HepG2 (cell line): ENCODE results near the gene ATG7. TPM values are rescaled to one million over a fixed set of nuclear protein-coding genes. Genes with fewer than 3 reads are reported as not detected.

Source experiments
- ATAC-seq: fragments of 200-7000 bp; cut with Tn5 transposase; 3 replicates; pipeline ENCODE4 v1.9.1; 2020; ENCODE audit warnings: mild to moderate bottlenecking, moderate library complexity
- BruUV-seq: library from RNA; stranded (reverse); fragments of 400-500 nt; replicated peaks from 2 replicates; lab custom pipeline; 2021; lab: Mats Ljungman, UMichigan
- CTCF ChIA-PET: fragments of 300-600 bp; formaldehyde crosslinking; extraction: SDS; loops from one replicate; lab custom pipeline; 2021; ENCODE audit warnings: low total read pairs, inconsistent platforms, low intra/inter-chr PET ratio; lab: Yijun Ruan, JAX
- POLR2A ChIA-PET: fragments of 350-600 bp; sonication (Branson Sonifier 250); formaldehyde crosslinking; loops from one replicate; lab custom pipeline; 2020; ENCODE audit warnings: antibody characterized with exemption, inconsistent platforms; lab: Yijun Ruan, JAX
- DNase-seq: peaks from one replicate; pipeline ENCODE4 v3.0.0-alpha.2; 2015; ENCODE audit warnings: low spot score
- FAIRE-seq: peaks from 3 replicates; lab custom pipeline; 2011; peaks lifted over from hg19 to GRCh38; lab: Jason Lieb, UNC
- H2AFZ ChIP-seq: one replicate; pipeline ENCODE4 v1.6.1; 2011; ENCODE audit warnings: low read length, inconsistent platforms
- H3K27ac ChIP-seq: fragments of 300-600 bp; 3 replicates; pipeline ENCODE4 v1.8.0; 2011; ENCODE audit warnings: mixed run types, mild to moderate bottlenecking, mixed read lengths, low read length, inconsistent platforms; ENCODE audit not compliant: insufficient read depth; ENCODE audit errors: extremely low read length
- H3K27me3 ChIP-seq, 2 experiments: fragments of 200-600 bp in 1 of 2; 2 replicates in 1 of 2; 3 replicates in 1 of 2; pipeline versions ENCODE4 v1.6.0 to v1.8.0; 2011; ENCODE audit warnings: low read length in 2 of 2, mild to moderate bottlenecking in 2 of 2, moderate library complexity in 2 of 2, inconsistent platforms in 1 of 2; ENCODE audit not compliant: insufficient read depth in 2 of 2, control insufficient read depth in 1 of 2
- H3K36me3 ChIP-seq, 2 experiments: fragments of 200-600 bp in 1 of 2; replicated peaks in 1 of 2; 2 replicates in 1 of 2; 3 replicates in 1 of 2; pipeline versions ENCODE4 v1.5.1 to v1.8.0; 2011; ENCODE audit warnings: low read length in 2 of 2, inconsistent platforms in 1 of 2; ENCODE audit not compliant: insufficient read depth in 2 of 2, control insufficient read depth in 1 of 2
- H3K4me1 ChIP-seq: 2 replicates; pipeline ENCODE4 v1.5.1; 2012; ENCODE audit warnings: low read length, inconsistent platforms; ENCODE audit not compliant: insufficient read depth
- H3K4me2 ChIP-seq: 2 replicates; pipeline ENCODE4 v1.6.0; 2011; ENCODE audit warnings: low read depth, low read length, inconsistent platforms
- H3K4me3 ChIP-seq, 3 experiments: fragments of 200-600 bp in 1 of 3; sonication (generic), shearing (Covaris generic) in 1 of 3; replicated peaks in 1 of 3; 2 replicates each; pipeline ENCODE4 v1.5.1; 2011 to 2016; ENCODE audit warnings: low read length in 3 of 3, inconsistent platforms in 2 of 3, low read depth in 2 of 3, mild to moderate bottlenecking in 2 of 3, control low read depth in 1 of 3, mixed read lengths in 1 of 3; ENCODE audit not compliant: insufficient read depth in 1 of 3
- H3K79me2 ChIP-seq: one replicate; pipeline ENCODE4 v1.6.1; 2011; ENCODE audit warnings: low read length, inconsistent platforms; ENCODE audit not compliant: insufficient read depth
- H3K9ac ChIP-seq: 2 replicates; pipeline ENCODE4 v1.6.0; 2011; ENCODE audit warnings: mild to moderate bottlenecking, low read depth, low read length, inconsistent platforms; ENCODE audit not compliant: insufficient read depth
- H3K9me3 ChIP-seq: 2 replicates; pipeline ENCODE4 v1.5.1; 2012; ENCODE audit warnings: mild to moderate bottlenecking, low read length
- H4K20me1 ChIP-seq: 2 replicates; pipeline ENCODE4 v1.6.0; 2011; ENCODE audit warnings: inconsistent platforms, mild to moderate bottlenecking, low read length, moderate library complexity; ENCODE audit not compliant: insufficient read depth
- HIVEP1 ChIP-seq: sonication (generic); formaldehyde crosslinking; IDR thresholded peaks from 2 replicates; pipeline ENCODE4 v1.4.0; 2020; ENCODE audit warnings: mild to moderate bottlenecking, missing genetic modification reagents
- MATR3 ChIP-seq: sonication (generic); formaldehyde crosslinking; IDR thresholded peaks from 2 replicates; pipeline ENCODE4 v1.4.0; 2020; ENCODE audit warnings: missing genetic modification reagents
- NFIC ChIP-seq: IDR thresholded peaks from 2 replicates; pipeline ENCODE4 v1.6.1; 2012; ENCODE audit warnings: mild to moderate bottlenecking, low read length, inconsistent platforms
- NFKB2 ChIP-seq: sonication (generic); formaldehyde crosslinking; IDR thresholded peaks from 2 replicates; pipeline ENCODE4 v1.4.0; 2020; ENCODE audit warnings: missing genetic modification reagents, borderline replicate concordance
- RAD51 ChIP-seq: fragments of 450-650 bp; IDR thresholded peaks from 2 replicates; pipeline ENCODE4 v1.6.1; 2016; ENCODE audit warnings: borderline replicate concordance
- SPEN ChIP-seq: sonication (generic); formaldehyde crosslinking; IDR thresholded peaks from 2 replicates; pipeline ENCODE4 v1.5.1; 2020; ENCODE audit warnings: low read depth, mild to moderate bottlenecking, missing genetic modification reagents
- TSC22D2 ChIP-seq: sonication (generic); formaldehyde crosslinking; IDR thresholded peaks from 2 replicates; pipeline ENCODE4 v1.5.1; 2020; ENCODE audit warnings: missing genetic modification reagents, mild to moderate bottlenecking, borderline replicate concordance
- ZNF263 ChIP-seq: sonication (generic); formaldehyde crosslinking; IDR thresholded peaks from 2 replicates; pipeline ENCODE4 v1.4.0; 2020; ENCODE audit warnings: missing genetic modification reagents
- ZNF282 ChIP-seq: fragments of 450-650 bp; IDR thresholded peaks from 2 replicates; pipeline ENCODE4 v1.6.1; 2018; ENCODE audit not compliant: partially characterized antibody
- ZNF382 ChIP-seq: sonication (generic); formaldehyde crosslinking; IDR thresholded peaks from 2 replicates; pipeline ENCODE4 v1.5.0; 2020; ENCODE audit warnings: missing genetic modification reagents, mild to moderate bottlenecking, borderline replicate concordance
- ZNF740 ChIP-seq: sonication (generic); formaldehyde crosslinking; IDR thresholded peaks from 2 replicates; pipeline ENCODE4 v1.4.0; 2020; ENCODE audit warnings: missing genetic modification reagents
- ZNF780A ChIP-seq: sonication (generic); formaldehyde crosslinking; IDR thresholded peaks from 2 replicates; pipeline ENCODE4 v1.8.0; 2022; ENCODE audit warnings: mild to moderate bottlenecking, missing genetic modification reagents, moderate library complexity
- ZNF879 ChIP-seq: sonication (generic); formaldehyde crosslinking; IDR thresholded peaks from 2 replicates; pipeline ENCODE4 v1.8.1; 2023; ENCODE audit warnings: missing genetic modification reagents
- WGBS: methylation state at CpG from one replicate; pipeline ENCODE4 v1.1.6; 2017; ENCODE audit warnings: low lambda C conversion rate; 5-methylcytosine and 5-hydroxymethylcytosine counted together
- in situ Hi-C: cut with HindIII; loops from 2 replicates; pipeline ENCODE4 v1.10.0; 2017; ENCODE audit warnings: low pct_unique_long_range_greater_than_20kb; ENCODE audit not compliant: extremely low pct_ligation_motif_present
- intact Hi-C: fragments of 100-400 bp; cut with micrococcal nuclease; formaldehyde crosslinking; loops from one replicate; pipeline ENCODE4 v1.10.0; 2022; ENCODE audit not compliant: unreplicated experiment
- polyA plus RNA-seq, 8 experiments: library from polyadenylated mRNA; depleted of rRNA in 3 of 8; stranded (reverse) in 7 of 8; unstranded in 1 of 8; fragments of >200 nt; fragmentation: Illumina TruSeq in 4 of 8; extraction: Trizol in 4 of 8; gene quantifications; 2 replicates each; pipeline versions ENCODE4 v1.2.1 to v1.2.3, GENCODE V29; 2011 to 2016; ENCODE audit warnings: low read depth in 4 of 8, missing spikeins in 1 of 8, mixed read lengths in 1 of 8; ENCODE audit not compliant: insufficient read depth in 1 of 8
- total RNA-seq, 5 experiments: library from RNA; depleted of rRNA; stranded (reverse); fragments of >200 nt; fragmentation: Illumina TruSeq; extraction: Trizol; gene quantifications; 2 replicates each; pipeline ENCODE4 v1.2.3, GENCODE V29; 2016; ENCODE audit warnings: low read depth in 1 of 5
- TF ChIP-seq, protein P1 (sequence below): sonication (generic); formaldehyde crosslinking; IDR thresholded peaks from 2 replicates; pipeline ENCODE4 v1.5.0; 2020; ENCODE audit warnings: mild to moderate bottlenecking, missing genetic modification reagents
- TF ChIP-seq, protein P2 (sequence below): sonication (generic); formaldehyde crosslinking; conservative IDR thresholded peaks from 2 replicates; pipeline ENCODE4 v1.4.0; 2020; ENCODE audit warnings: missing genetic modification reagents
- TF ChIP-seq, protein P3 (sequence below): sonication (generic); formaldehyde crosslinking; IDR thresholded peaks from 2 replicates; pipeline ENCODE4 v1.4.0; 2020; ENCODE audit warnings: missing genetic modification reagents

The ATG7 gene
- total and polyA plus RNA-seq, 2 of the 13 experiments (the other 11 are each of a cell fraction or from before 2014, with no cell fraction given) = 7.8 to 22.1 TPM

- TF ChIP-seq MATR3 (CRISPR knock-in tag) (no peak), ZNF879 (CRISPR knock-in tag) (no peak), NFIC (no peak), ZNF382 (no peak), RAD51 (no peak), SPEN (CRISPR knock-in tag) (no peak), ZNF263 (no peak), ZNF780A (no peak), HIVEP1 (CRISPR knock-in tag) (no peak), TSC22D2 (CRISPR knock-in tag) (no peak), ZNF740 (CRISPR knock-in tag) (no peak)
- TF ChIP-seq, all 625 proteins: peak for 0
Measured at GRCh38 chr3:11269007-11269406, 3.2 kb upstream of the ATG7 start (continued).

- peaks cover 18% of the 10 kb centered on the region for H3K79me2 ChIP-seq
- intact Hi-C loops (loop anchor here (2.0 kb wide), 1 partner anchor 36 kb away; no protein-coding TSS in a partner anchor), in situ Hi-C loops (no loop called here)
- 3% methylated on average over 9 of the region's 9 CpGs for WGBS
- no peak overlapping the region for H2AFZ ChIP-seq
- no peaks in the 10 kb centered on the region for H4K20me1 ChIP-seq
- peak overlapping the region; percentile 89 to 99 (median 91) for H3K4me3 ChIP-seq
- H3K4me2 ChIP-seq = peak overlapping the region; percentile 90
- no peaks in the 10 kb centered on the region for H3K36me3 ChIP-seq
- CTCF ChIA-PET = no interaction called here
- POLR2A ChIA-PET = interaction anchor here (1.3 to 1.5 kb wide), 4 partner anchors 13 to 39 kb away, joined by 3 to 9 read pairs (median 4); no protein-coding TSS in a partner anchor
- H3K4me1 ChIP-seq = peaks cover 32% of the 10 kb centered on the region
- peak overlapping the region; percentile 66 for H3K27ac ChIP-seq
- no TSS peak for BruUV-seq
- H3K9ac ChIP-seq = peak overlapping the region; percentile 94
- FAIRE-seq = no peak
- no peak for DNase-seq
- ATAC-seq = no peak
- H3K27me3 ChIP-seq = no peaks in the 10 kb centered on the region; a peak in 1 of 5 replicates
- H3K9me3 ChIP-seq = no peaks in the 10 kb centered on the region
- TF ChIP-seq, protein P1, sequence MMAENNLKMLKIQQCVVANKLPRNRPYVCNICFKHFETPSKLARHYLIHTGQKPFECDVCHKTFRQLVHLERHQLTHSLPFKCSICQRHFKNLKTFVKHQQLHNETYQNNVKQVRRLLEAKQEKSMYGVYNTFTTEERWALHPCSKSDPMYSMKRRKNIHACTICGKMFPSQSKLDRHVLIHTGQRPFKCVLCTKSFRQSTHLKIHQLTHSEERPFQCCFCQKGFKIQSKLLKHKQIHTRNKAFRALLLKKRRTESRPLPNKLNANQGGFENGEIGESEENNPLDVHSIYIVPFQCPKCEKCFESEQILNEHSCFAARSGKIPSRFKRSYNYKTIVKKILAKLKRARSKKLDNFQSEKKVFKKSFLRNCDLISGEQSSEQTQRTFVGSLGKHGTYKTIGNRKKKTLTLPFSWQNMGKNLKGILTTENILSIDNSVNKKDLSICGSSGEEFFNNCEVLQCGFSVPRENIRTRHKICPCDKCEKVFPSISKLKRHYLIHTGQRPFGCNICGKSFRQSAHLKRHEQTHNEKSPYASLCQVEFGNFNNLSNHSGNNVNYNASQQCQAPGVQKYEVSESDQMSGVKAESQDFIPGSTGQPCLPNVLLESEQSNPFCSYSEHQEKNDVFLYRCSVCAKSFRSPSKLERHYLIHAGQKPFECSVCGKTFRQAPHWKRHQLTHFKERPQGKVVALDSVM = no peak
- TF ChIP-seq, protein P2, sequence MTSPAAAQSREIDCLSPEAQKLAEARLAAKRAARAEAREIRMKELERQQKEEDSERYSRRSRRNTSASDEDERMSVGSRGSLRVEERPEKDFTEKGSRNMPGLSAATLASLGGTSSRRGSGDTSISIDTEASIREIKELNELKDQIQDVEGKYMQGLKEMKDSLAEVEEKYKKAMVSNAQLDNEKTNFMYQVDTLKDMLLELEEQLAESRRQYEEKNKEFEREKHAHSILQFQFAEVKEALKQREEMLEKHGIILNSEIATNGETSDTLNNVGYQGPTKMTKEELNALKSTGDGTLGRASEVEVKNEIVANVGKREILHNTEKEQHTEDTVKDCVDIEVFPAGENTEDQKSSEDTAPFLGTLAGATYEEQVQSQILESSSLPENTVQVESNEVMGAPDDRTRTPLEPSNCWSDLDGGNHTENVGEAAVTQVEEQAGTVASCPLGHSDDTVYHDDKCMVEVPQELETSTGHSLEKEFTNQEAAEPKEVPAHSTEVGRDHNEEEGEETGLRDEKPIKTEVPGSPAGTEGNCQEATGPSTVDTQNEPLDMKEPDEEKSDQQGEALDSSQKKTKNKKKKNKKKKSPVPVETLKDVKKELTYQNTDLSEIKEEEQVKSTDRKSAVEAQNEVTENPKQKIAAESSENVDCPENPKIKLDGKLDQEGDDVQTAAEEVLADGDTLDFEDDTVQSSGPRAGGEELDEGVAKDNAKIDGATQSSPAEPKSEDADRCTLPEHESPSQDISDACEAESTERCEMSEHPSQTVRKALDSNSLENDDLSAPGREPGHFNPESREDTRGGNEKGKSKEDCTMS = no peak
- TF ChIP-seq ZNF282 (no peak), NFKB2 (no peak)
- TF ChIP-seq, protein P3, sequence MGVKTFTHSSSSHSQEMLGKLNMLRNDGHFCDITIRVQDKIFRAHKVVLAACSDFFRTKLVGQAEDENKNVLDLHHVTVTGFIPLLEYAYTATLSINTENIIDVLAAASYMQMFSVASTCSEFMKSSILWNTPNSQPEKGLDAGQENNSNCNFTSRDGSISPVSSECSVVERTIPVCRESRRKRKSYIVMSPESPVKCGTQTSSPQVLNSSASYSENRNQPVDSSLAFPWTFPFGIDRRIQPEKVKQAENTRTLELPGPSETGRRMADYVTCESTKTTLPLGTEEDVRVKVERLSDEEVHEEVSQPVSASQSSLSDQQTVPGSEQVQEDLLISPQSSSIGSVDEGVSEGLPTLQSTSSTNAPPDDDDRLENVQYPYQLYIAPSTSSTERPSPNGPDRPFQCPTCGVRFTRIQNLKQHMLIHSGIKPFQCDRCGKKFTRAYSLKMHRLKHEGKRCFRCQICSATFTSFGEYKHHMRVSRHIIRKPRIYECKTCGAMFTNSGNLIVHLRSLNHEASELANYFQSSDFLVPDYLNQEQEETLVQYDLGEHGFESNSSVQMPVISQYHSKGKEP (CRISPR knock-in tag) = no peak
Measured at GRCh38 chr3:11272906-11273574, 843 bp downstream of the ATG7 start.
